NT2/D1 (cell line): ENCODE measurements around the gene CYTH3.

Source experiments
- SUZ12 ChIP-seq: IDR thresholded peaks from 2 replicates; pipeline ENCODE4 v1.6.1; 2011; ENCODE audit not compliant: insufficient read length, insufficient read depth; ENCODE audit errors: extremely low read depth
- YY1 ChIP-seq: IDR thresholded peaks from 2 replicates; pipeline ENCODE4 v1.6.1; 2011; ENCODE audit not compliant: insufficient read length, insufficient read depth

GRCh38 chr7:6175645-6176044 lies 96.8 kb downstream of the CYTH3 start:
- TF ChIP-seq YY1, result no peak
- TF ChIP-seq SUZ12, result no peak
